K562 (cell line): ENCODE results near the gene ANKH.

Experiments
- BRCA1 ChIP-seq, 2 experiments: fragments of 450-650 bp in 1 of 2; sonication (generic) in 1 of 2; formaldehyde crosslinking in 1 of 2; IDR thresholded peaks; 2 replicates each; pipeline versions ENCODE4 v1.5.0 to v1.6.1; 2017 to 2020; ENCODE audit warnings: mild to moderate bottlenecking in 1 of 2, missing genetic modification reagents in 1 of 2
- GTF2E2 ChIP-seq: fragments of 200-800 bp; sonication (Bioruptor generic); IDR thresholded peaks from 2 replicates; pipeline ENCODE4 v1.6.1; 2016; ENCODE audit warnings: missing genetic modification characterization, missing compliant biosample characterization
- MAFF ChIP-seq: IDR thresholded peaks from 2 replicates; pipeline ENCODE4 v1.6.1; 2012; ENCODE audit warnings: low read length, improper control_type of control experiment
- ZFX ChIP-seq: sonication (generic); formaldehyde crosslinking; IDR thresholded peaks from 2 replicates; pipeline ENCODE4 v1.8.0; 2022; ENCODE audit warnings: mild to moderate bottlenecking, missing genetic modification reagents, moderate library complexity
- TF ChIP-seq, protein P1 (sequence below): fragments of 250-450 bp; sonication (Bioruptor Pico); IDR thresholded peaks from 2 replicates; pipeline ENCODE4 v1.8.0; 2021; ENCODE audit warnings: borderline replicate concordance, mild to moderate bottlenecking, moderate library complexity; ENCODE audit not compliant: poor library complexity, severe bottlenecking
- TF ChIP-seq, protein P2 (sequence below), 2 experiments: fragments of 250-450 bp in 1 of 2; fragments of 450-650 bp in 1 of 2; sonication (Bioruptor Pico) in 1 of 2; IDR thresholded peaks; 2 replicates each; pipeline versions ENCODE4 v1.6.1 to v1.8.0; 2016 to 2021; ENCODE audit warnings: mild to moderate bottlenecking in 2 of 2, moderate library complexity in 2 of 2, missing compliant biosample characterization in 1 of 2, missing genetic modification characterization in 1 of 2
- TF ChIP-seq, protein P3 (sequence below): sonication (generic); formaldehyde crosslinking; IDR thresholded peaks from 2 replicates; pipeline ENCODE4 v1.8.0; 2022; ENCODE audit warnings: mild to moderate bottlenecking, missing genetic modification reagents

DNA sequence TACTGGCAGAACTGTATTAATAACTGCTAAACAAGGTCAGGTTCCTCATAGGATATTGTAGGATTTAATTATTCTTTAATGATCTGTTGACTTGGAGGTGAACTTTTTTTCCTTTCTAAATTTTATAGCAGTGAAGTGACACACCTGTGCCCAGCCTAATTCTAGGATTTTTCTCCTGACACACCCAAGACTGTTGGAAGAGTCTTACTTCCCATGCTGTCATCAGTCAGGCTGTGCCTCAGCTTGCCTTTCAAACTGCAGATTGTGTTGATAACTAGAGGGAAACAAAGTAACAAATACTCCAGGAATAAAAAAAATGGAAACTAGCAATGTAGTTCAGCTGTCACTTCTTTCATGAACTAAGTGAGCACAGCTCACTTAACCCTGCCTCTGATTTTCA is 185.1 kb downstream of the ANKH start:
- TF ChIP-seq, protein P1, sequence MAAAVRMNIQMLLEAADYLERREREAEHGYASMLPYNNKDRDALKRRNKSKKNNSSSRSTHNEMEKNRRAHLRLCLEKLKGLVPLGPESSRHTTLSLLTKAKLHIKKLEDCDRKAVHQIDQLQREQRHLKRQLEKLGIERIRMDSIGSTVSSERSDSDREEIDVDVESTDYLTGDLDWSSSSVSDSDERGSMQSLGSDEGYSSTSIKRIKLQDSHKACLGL, result no peak
- TF ChIP-seq BRCA1 (IDR thresholded peaks at IDR 0.05) (no peak), BRCA1 (CRISPR knock-in tag; IDR thresholded peaks at IDR 0.05) (no peak), MAFF (no peak), ZFX (CRISPR knock-in tag) (no peak), GTF2E2 (tag) (no peak)
- TF ChIP-seq, protein P2, sequence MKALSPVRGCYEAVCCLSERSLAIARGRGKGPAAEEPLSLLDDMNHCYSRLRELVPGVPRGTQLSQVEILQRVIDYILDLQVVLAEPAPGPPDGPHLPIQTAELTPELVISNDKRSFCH (CRISPR knock-in tag; IDR thresholded peaks at IDR 0.05), result no peak
- TF ChIP-seq, protein P2 (tag; IDR thresholded peaks at IDR 0.05), result no peak
- TF ChIP-seq, protein P3, sequence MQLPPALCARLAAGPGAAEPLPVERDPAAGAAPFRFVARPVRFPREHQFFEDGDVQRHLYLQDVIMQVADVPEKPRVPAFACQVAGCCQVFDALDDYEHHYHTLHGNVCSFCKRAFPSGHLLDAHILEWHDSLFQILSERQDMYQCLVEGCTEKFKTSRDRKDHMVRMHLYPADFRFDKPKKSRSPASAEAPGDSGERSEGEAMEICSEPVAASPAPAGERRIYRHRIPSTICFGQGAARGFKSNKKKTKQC (CRISPR knock-in tag), result no peak
